Keratinocyte (primary cell): ENCODE measurements around the gene ITPR1.

Source experiments
- EZH2 ChIP-seq: IDR thresholded peaks from one replicate; pipeline ENCODE4 v1.6.1; 2012; ENCODE audit warnings: inconsistent platforms, mild to moderate bottlenecking, low read length, moderate library complexity
- TF ChIP-seq, protein P1 (sequence below), 3 experiments: IDR thresholded peaks in 1 of 3; conservative IDR thresholded peaks in 1 of 3; optimal IDR thresholded peaks in 1 of 3; 2 replicates in 2 of 3; 3 replicates in 1 of 3; pipeline versions ENCODE3 to v1.5.1; 2011; ENCODE audit warnings: low read length in 3 of 3, mild to moderate bottlenecking in 3 of 3, moderate library complexity in 2 of 3, control low read depth in 1 of 3, inconsistent platforms in 1 of 3; ENCODE audit not compliant: insufficient read depth in 2 of 3; ENCODE audit errors: extremely low read depth in 1 of 3

DNA sequence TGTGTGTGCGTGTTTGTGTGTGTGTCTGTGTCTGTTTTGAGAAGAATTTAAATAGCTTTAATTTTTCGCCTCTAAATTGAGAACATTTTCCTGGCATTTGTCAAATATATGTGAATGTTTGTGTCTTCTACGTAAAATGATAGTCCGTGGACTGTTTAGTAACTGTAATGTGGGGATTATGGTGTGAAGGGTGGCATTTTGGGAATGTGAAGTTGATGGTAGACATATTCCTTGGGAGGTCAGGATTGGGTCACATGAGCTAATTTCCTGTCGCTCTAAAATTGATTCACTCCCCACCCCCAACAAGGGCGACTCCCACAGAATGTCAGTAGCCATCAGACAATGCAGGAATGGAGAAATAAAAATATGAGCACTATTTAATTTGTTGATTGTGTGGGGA is 107.3 kb downstream of the ITPR1 start:
- TF ChIP-seq, protein P1, sequence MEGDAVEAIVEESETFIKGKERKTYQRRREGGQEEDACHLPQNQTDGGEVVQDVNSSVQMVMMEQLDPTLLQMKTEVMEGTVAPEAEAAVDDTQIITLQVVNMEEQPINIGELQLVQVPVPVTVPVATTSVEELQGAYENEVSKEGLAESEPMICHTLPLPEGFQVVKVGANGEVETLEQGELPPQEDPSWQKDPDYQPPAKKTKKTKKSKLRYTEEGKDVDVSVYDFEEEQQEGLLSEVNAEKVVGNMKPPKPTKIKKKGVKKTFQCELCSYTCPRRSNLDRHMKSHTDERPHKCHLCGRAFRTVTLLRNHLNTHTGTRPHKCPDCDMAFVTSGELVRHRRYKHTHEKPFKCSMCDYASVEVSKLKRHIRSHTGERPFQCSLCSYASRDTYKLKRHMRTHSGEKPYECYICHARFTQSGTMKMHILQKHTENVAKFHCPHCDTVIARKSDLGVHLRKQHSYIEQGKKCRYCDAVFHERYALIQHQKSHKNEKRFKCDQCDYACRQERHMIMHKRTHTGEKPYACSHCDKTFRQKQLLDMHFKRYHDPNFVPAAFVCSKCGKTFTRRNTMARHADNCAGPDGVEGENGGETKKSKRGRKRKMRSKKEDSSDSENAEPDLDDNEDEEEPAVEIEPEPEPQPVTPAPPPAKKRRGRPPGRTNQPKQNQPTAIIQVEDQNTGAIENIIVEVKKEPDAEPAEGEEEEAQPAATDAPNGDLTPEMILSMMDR (optimal IDR thresholded peaks at IDR 0.05 in 1 of 3, IDR thresholded peaks at IDR 0.05 in 1 of 3, conservative IDR thresholded peaks at IDR 0.05 in 1 of 3; ENCODE audit: extremely low read depth in 1 of 3, insufficient read depth in 2 of 3, low read length in 3 of 3): no peak
- TF ChIP-seq EZH2: no peak
